ENCODE results near the gene MUSK. TPM values are rescaled to one million over a fixed set of nuclear protein-coding genes. Genes with fewer than 3 reads are reported as not detected.

The MUSK gene
- polyA plus RNA-seq, 1 donor (not counting 4 experiments of a cell fraction or from before 2014, with no cell fraction given), result not detected

DNA sequence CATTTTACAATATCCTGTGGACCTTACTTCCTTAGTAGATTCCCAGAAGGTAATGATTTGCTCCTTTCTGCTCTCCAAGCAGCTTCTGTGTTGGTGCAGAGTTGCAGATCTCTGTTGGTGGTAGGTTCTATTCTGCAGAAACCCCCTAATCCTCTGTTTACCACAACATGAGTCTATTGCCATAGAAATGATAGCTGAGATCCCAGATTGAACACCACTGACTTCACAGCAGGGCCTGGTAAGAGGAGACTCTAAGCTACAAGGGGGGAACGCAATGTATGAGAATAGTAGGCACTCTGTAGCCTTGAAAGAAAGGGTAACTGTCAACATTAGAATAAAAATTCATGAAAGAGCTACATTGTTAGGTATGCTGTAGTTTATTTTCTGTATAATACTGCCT lies 59.5 kb downstream of the MUSK start:
- Histone ChIP-seq H3K9me1 (ENCODE audit: control insufficient read depth, extremely low read depth, insufficient read depth, low read length) (no peaks in the 10 kb centered on the region), H3K4me3 (ENCODE audit: control insufficient read depth in 2 of 3, extremely low read depth in 1 of 3, insufficient read depth in 2 of 3, low read depth in 1 of 3, low read length in 3 of 3) (no peak overlapping the region), H3K36me3 (ENCODE audit: control insufficient read depth in 2 of 2, extremely low read depth in 1 of 2, insufficient read depth in 2 of 2, low read length in 2 of 2) (no peaks in the 10 kb centered on the region), H3K4me1 (ENCODE audit: control insufficient read depth, extremely low read depth, insufficient read depth, low read length) (no peaks in the 10 kb centered on the region), H3K27ac (ENCODE audit: control insufficient read depth, insufficient read depth, low read length) (no peak overlapping the region), H3K27me3 (ENCODE audit: control insufficient read depth, extremely low read depth, insufficient read depth, low read length) (no peaks in the 10 kb centered on the region), H3K4me2 (ENCODE audit: control insufficient read depth, extremely low read depth, insufficient read depth, low read depth, low read length) (no peak overlapping the region), H3K9me3 (ENCODE audit: control insufficient read depth, low read depth, low read length) (no peaks in the 10 kb centered on the region), H3K9ac (ENCODE audit: control insufficient read depth, extremely low read depth, insufficient read depth, low read length) (no peak overlapping the region), H4K20me1 (ENCODE audit: control insufficient read depth, extremely low read depth, insufficient read depth, low read length) (no peaks in the 10 kb centered on the region), H2AFZ (ENCODE audit: control insufficient read depth, low read length) (no peak overlapping the region), H3K79me2 (ENCODE audit: control insufficient read depth, insufficient read depth, low read length) (no peaks in the 10 kb centered on the region)
- TF ChIP-seq, protein P1, sequence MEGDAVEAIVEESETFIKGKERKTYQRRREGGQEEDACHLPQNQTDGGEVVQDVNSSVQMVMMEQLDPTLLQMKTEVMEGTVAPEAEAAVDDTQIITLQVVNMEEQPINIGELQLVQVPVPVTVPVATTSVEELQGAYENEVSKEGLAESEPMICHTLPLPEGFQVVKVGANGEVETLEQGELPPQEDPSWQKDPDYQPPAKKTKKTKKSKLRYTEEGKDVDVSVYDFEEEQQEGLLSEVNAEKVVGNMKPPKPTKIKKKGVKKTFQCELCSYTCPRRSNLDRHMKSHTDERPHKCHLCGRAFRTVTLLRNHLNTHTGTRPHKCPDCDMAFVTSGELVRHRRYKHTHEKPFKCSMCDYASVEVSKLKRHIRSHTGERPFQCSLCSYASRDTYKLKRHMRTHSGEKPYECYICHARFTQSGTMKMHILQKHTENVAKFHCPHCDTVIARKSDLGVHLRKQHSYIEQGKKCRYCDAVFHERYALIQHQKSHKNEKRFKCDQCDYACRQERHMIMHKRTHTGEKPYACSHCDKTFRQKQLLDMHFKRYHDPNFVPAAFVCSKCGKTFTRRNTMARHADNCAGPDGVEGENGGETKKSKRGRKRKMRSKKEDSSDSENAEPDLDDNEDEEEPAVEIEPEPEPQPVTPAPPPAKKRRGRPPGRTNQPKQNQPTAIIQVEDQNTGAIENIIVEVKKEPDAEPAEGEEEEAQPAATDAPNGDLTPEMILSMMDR (optimal IDR thresholded peaks at IDR 0.05 in 1 of 3, IDR thresholded peaks at IDR 0.05 in 1 of 3, conservative IDR thresholded peaks at IDR 0.05 in 1 of 3; ENCODE audit: extremely low read depth in 1 of 3, insufficient read depth in 2 of 3, low read length in 3 of 3), result no peak
- TF ChIP-seq EZH2 (IDR thresholded peaks at IDR 0.05; ENCODE audit: low read length), result no peak
- FAIRE-seq, result no peak
- DNase-seq (ENCODE audit: low read depth, low spot score), result no peak
- dilution Hi-C loops (cut with MboI; ENCODE audit: extremely low pct_ligation_motif_present, low sequenced_read_pairs), result no loop called here

DNA sequence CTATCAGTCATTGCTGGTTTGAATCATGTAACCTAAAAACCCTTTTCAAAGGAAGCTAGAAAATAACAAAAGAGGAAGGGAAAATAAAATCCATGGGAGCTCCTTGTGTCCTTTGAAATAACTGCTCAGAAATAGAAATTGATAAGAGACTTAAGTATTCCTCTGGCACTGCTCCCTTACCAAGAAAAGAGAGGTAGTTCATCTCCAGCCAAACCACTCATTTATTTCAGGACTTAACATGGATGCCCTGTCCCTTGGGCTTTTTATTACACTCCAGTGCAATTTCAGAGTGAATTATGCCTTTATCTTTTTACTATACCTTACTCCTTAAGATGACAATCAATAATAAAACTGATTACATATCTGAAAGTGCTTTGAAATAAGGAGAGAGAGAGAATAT lies 61.0 kb downstream of the MUSK start:
- Histone ChIP-seq H4K20me1 (ENCODE audit: control insufficient read depth, extremely low read depth, insufficient read depth, low read length) (no peaks in the 10 kb centered on the region), H3K4me2 (ENCODE audit: control insufficient read depth, extremely low read depth, insufficient read depth, low read depth, low read length) (no peak overlapping the region), H2AFZ (ENCODE audit: control insufficient read depth, low read length) (no peak overlapping the region), H3K9me1 (ENCODE audit: control insufficient read depth, extremely low read depth, insufficient read depth, low read length) (no peaks in the 10 kb centered on the region), H3K27ac (ENCODE audit: control insufficient read depth, insufficient read depth, low read length) (no peak overlapping the region), H3K36me3 (ENCODE audit: control insufficient read depth in 2 of 2, extremely low read depth in 1 of 2, insufficient read depth in 2 of 2, low read length in 2 of 2) (no peaks in the 10 kb centered on the region), H3K79me2 (ENCODE audit: control insufficient read depth, insufficient read depth, low read length) (no peaks in the 10 kb centered on the region), H3K9me3 (ENCODE audit: control insufficient read depth, low read depth, low read length) (no peaks in the 10 kb centered on the region), H3K4me1 (ENCODE audit: control insufficient read depth, extremely low read depth, insufficient read depth, low read length) (no peaks in the 10 kb centered on the region), H3K9ac (ENCODE audit: control insufficient read depth, extremely low read depth, insufficient read depth, low read length) (no peak overlapping the region), H3K27me3 (ENCODE audit: control insufficient read depth, extremely low read depth, insufficient read depth, low read length) (no peaks in the 10 kb centered on the region), H3K4me3 (ENCODE audit: control insufficient read depth in 2 of 3, extremely low read depth in 1 of 3, insufficient read depth in 2 of 3, low read depth in 1 of 3, low read length in 3 of 3) (no peak overlapping the region)
- dilution Hi-C loops (cut with MboI; ENCODE audit: extremely low pct_ligation_motif_present, low sequenced_read_pairs), result no loop called here
- TF ChIP-seq, protein P1 (optimal IDR thresholded peaks at IDR 0.05 in 1 of 3, IDR thresholded peaks at IDR 0.05 in 1 of 3, conservative IDR thresholded peaks at IDR 0.05 in 1 of 3; ENCODE audit: extremely low read depth in 1 of 3, insufficient read depth in 2 of 3, low read length in 3 of 3), result no peak
- no peak for TF ChIP-seq EZH2 (IDR thresholded peaks at IDR 0.05; ENCODE audit: low read length)
- FAIRE-seq (no peak), DNase-seq (ENCODE audit: low read depth, low spot score) (no peak)

All from keratinocyte (primary cell).